HG03139 (cell line): ENCODE data around the gene CDH4.
"Not testable (repeated sequence)": the region's sequence is repeated elsewhere in the genome, so short reads cannot be mapped to it uniquely, and the experiment has no call there.

Experiments
- ATAC-seq: cut with Tn5 transposase; IDR thresholded peaks from one replicate; pipeline ENCODE4 v1.9.1; 2021; ENCODE audit not compliant: unreplicated experiment

Gene CDH4

GRCh38 chr20:61453623-61454022, 201.6 kb downstream of the CDH4 start:
- not testable (repeated sequence) for ATAC-seq

- no peak for ATAC-seq
Measured at GRCh38 chr20:61454053-61454452, 202.0 kb downstream of the CDH4 start.

GRCh38 chr20:61455508-61456215, 203.6 kb downstream of the CDH4 start:
- no peak for ATAC-seq

- no peak for ATAC-seq
Measured at GRCh38 chr20:61457725-61458124, 205.7 kb downstream of the CDH4 start.

GRCh38 chr20:61458146-61458746, 206.2 kb downstream of the CDH4 start:
- ATAC-seq: no peak

- ATAC-seq: no peak
Measured at GRCh38 chr20:61459266-61459665, 207.2 kb downstream of the CDH4 start.

- no peak for ATAC-seq
Measured at GRCh38 chr20:61459705-61460104, 207.6 kb downstream of the CDH4 start.

- ATAC-seq: no peak
Measured at GRCh38 chr20:61460261-61461052, 208.4 kb downstream of the CDH4 start.

GRCh38 chr20:61461461-61461860, 209.4 kb downstream of the CDH4 start:
- ATAC-seq: no peak

- no peak for ATAC-seq
Measured at GRCh38 chr20:61464307-61465303, 212.5 kb downstream of the CDH4 start.

- no peak for ATAC-seq
Measured at GRCh38 chr20:61475729-61476128, 223.7 kb downstream of the CDH4 start.

- no peak for ATAC-seq
Measured at GRCh38 chr20:61476956-61477355, 224.9 kb downstream of the CDH4 start.

GRCh38 chr20:61477451-61477861, 225.4 kb downstream of the CDH4 start:
- no peak for ATAC-seq

- ATAC-seq: no peak
Measured at GRCh38 chr20:61478094-61478493, 226.0 kb downstream of the CDH4 start.

GRCh38 chr20:61478611-61479305, 226.7 kb downstream of the CDH4 start:
- ATAC-seq: no peak

GRCh38 chr20:61479433-61479832, 227.4 kb downstream of the CDH4 start:
- ATAC-seq: not testable (repeated sequence)

GRCh38 chr20:61480158-61480825, 228.2 kb downstream of the CDH4 start:
- no peak for ATAC-seq

- no peak for ATAC-seq
Measured at GRCh38 chr20:61482056-61482887, 230.2 kb downstream of the CDH4 start.

GRCh38 chr20:61482901-61483300, 230.8 kb downstream of the CDH4 start:
- no peak for ATAC-seq
